Osteocyte (in vitro differentiated cells): ENCODE results near the gene ZNF451. TPM values are rescaled to one million over a fixed set of nuclear protein-coding genes. Genes with fewer than 3 reads are reported as not detected.

ENCODE experiments used
- DNase-seq: peaks from one replicate; pipeline ENCODE4 v3.0.0; 2021; ENCODE audit warnings: mixed read lengths; ENCODE audit not compliant: unreplicated experiment; ENCODE audit errors: extremely low spot score
- H3K27ac Mint-ChIP-seq: one replicate; pipeline ENCODE4 v1.8.0; 2021; ENCODE audit warnings: mild to moderate bottlenecking, mixed read lengths; ENCODE audit not compliant: unreplicated experiment
- H3K27me3 Mint-ChIP-seq: one replicate; pipeline ENCODE4 v1.8.0; 2021; ENCODE audit warnings: mixed read lengths; ENCODE audit not compliant: unreplicated experiment
- H3K36me3 Mint-ChIP-seq: one replicate; pipeline ENCODE4 v1.8.0; 2021; ENCODE audit warnings: mixed read lengths; ENCODE audit not compliant: unreplicated experiment
- H3K4me1 Mint-ChIP-seq: one replicate; pipeline ENCODE4 v1.8.0; 2021; ENCODE audit warnings: mixed read lengths; ENCODE audit not compliant: unreplicated experiment
- H3K4me3 Mint-ChIP-seq: one replicate; pipeline ENCODE4 v1.8.0; 2021; ENCODE audit warnings: mild to moderate bottlenecking, moderate library complexity, mixed read lengths; ENCODE audit not compliant: unreplicated experiment
- H3K9me3 Mint-ChIP-seq: one replicate; pipeline ENCODE4 v1.8.0; 2021; ENCODE audit warnings: mixed read lengths; ENCODE audit not compliant: unreplicated experiment
- CTCF ChIP-seq: fragments of 200-600 bp; sonication (generic); IDR thresholded peaks from 2 replicates; pipeline ENCODE4 v1.5.0; 2021; ENCODE audit warnings: antibody characterized with exemption, mild to moderate bottlenecking, moderate library complexity
- total RNA-seq: library from RNA; stranded (reverse); gene quantifications from 2 replicates; pipeline ENCODE4 v1.2.1, GENCODE V29; 2021

ZNF451 gene
- total RNA-seq, 1 donor from 2014 or later: 53.6 TPM

- Mint-ChIP-seq H3K4me1 (peaks cover 14% of the 10 kb centered on the region), H3K27ac (no peak overlapping the region), H3K36me3 (peaks cover 42% of the 10 kb centered on the region), H3K27me3 (no peaks in the 10 kb centered on the region), H3K9me3 (no peaks in the 10 kb centered on the region), H3K4me3 (no peak overlapping the region)
- no peak for TF ChIP-seq CTCF
- DNase-seq: no peak
These were observed 93.3 kb downstream of the ZNF451 start for GRCh38 chr6:57183336-57183735.

- TF ChIP-seq CTCF: peak; percentile 69
- H3K36me3 Mint-ChIP-seq: peaks cover 36% of the 10 kb centered on the region
- H3K4me3 Mint-ChIP-seq: no peak overlapping the region
- H3K27me3 Mint-ChIP-seq: no peaks in the 10 kb centered on the region
- H3K9me3 Mint-ChIP-seq: no peaks in the 10 kb centered on the region
- peaks cover 5% of the 10 kb centered on the region for H3K4me1 Mint-ChIP-seq
- DNase-seq: no peak
- peak overlapping the region; percentile 48 for H3K27ac Mint-ChIP-seq
These were observed 100.2 kb downstream of the ZNF451 start for GRCh38 chr6:57190140-57190539.

- no peak for DNase-seq
- Mint-ChIP-seq H3K9me3 (no peaks in the 10 kb centered on the region), H3K4me1 (peaks cover 8% of the 10 kb centered on the region), H3K27me3 (no peaks in the 10 kb centered on the region), H3K36me3 (peaks cover 38% of the 10 kb centered on the region), H3K4me3 (no peak overlapping the region), H3K27ac (peak overlapping the region; percentile 20)
- no peak for TF ChIP-seq CTCF
These were observed 103.2 kb downstream of the ZNF451 start for GRCh38 chr6:57193177-57193576.

DNA sequence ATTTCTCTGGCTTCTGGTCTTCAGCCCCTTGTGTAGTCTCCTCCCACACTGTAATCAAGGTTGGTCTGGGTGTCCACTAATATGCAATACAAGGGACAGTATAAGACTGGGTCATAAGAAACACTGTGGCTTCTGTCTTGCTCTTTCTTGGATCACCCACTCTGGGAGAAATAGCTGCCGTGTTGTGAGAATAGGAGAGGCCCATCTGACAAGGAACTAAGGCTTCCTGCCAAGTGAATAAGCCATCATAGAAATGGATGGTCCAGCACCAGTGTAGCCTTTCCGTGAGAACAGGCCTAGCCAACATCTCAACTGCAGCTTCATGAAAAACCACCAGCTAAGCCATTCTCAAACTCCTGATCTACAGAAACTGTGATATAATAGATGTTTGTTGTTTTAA is 105.5 kb downstream of the ZNF451 start:
- Mint-ChIP-seq H3K27me3 (no peaks in the 10 kb centered on the region), H3K27ac (peak overlapping the region; percentile 17), H3K4me3 (no peak overlapping the region), H3K9me3 (no peaks in the 10 kb centered on the region), H3K36me3 (peaks cover 38% of the 10 kb centered on the region), H3K4me1 (peaks cover 19% of the 10 kb centered on the region)
- no peak for TF ChIP-seq CTCF
- no peak for DNase-seq

- peaks cover 16% of the 10 kb centered on the region for H3K36me3 Mint-ChIP-seq
- peak overlapping the region; percentile 79 for H3K27ac Mint-ChIP-seq
- DNase-seq: no peak
- TF ChIP-seq CTCF: no peak
- H3K4me3 Mint-ChIP-seq: no peak overlapping the region
- H3K4me1 Mint-ChIP-seq: peaks cover 20% of the 10 kb centered on the region
- no peaks in the 10 kb centered on the region for H3K9me3 Mint-ChIP-seq
- H3K27me3 Mint-ChIP-seq: no peaks in the 10 kb centered on the region
These were observed 109.1 kb downstream of the ZNF451 start for GRCh38 chr6:57198926-57199636.
